GM18909 (cell line): ENCODE data around the gene ZNF181.
"Not testable (repeated sequence)": the region's sequence is repeated elsewhere in the genome, so short reads cannot be mapped to it uniquely, and the experiment has no call there.

ENCODE experiments used
- ATAC-seq: cut with Tn5 transposase; IDR thresholded peaks from one replicate; pipeline ENCODE4 v1.9.1; 2021; ENCODE audit warnings: mild to moderate bottlenecking; ENCODE audit not compliant: unreplicated experiment, poor library complexity

ZNF181 gene

GRCh38 chr19:34733746-34734536 lies at the start of gene ZNF181:
TSS of gene ZNF181 (plus strand) at chr19:34734243. CDS start at chr19:34735038, 795 bp downstream.
- peak; percentile 78 for ATAC-seq

- ATAC-seq: not testable (repeated sequence)
Observed at GRCh38 chr19:34685266-34685665, 48.8 kb upstream of the ZNF181 start.

- no peak for ATAC-seq
Observed at GRCh38 chr19:34686455-34686854, 47.6 kb upstream of the ZNF181 start.

GRCh38 chr19:34687348-34687747 lies 46.7 kb upstream of the ZNF181 start:
- no peak for ATAC-seq

- ATAC-seq: no peak
Observed at GRCh38 chr19:34688592-34688991, 45.5 kb upstream of the ZNF181 start.

- ATAC-seq: no peak
Observed at GRCh38 chr19:34690372-34690771, 43.7 kb upstream of the ZNF181 start.

GRCh38 chr19:34692549-34692948 lies 41.5 kb upstream of the ZNF181 start:
- no peak for ATAC-seq

- ATAC-seq: no peak
Observed at GRCh38 chr19:34707661-34708060, 26.4 kb upstream of the ZNF181 start.

GRCh38 chr19:34711890-34712289 lies 22.2 kb upstream of the ZNF181 start:
- ATAC-seq: no peak

- no peak for ATAC-seq
Observed at GRCh38 chr19:34712395-34713261, 21.4 kb upstream of the ZNF181 start.

GRCh38 chr19:34713262-34713637 lies 20.8 kb upstream of the ZNF181 start:
- ATAC-seq: no peak

GRCh38 chr19:34715357-34715756 lies 18.7 kb upstream of the ZNF181 start:
- no peak for ATAC-seq

GRCh38 chr19:34722353-34722752 lies 11.7 kb upstream of the ZNF181 start:
- no peak for ATAC-seq

- no peak for ATAC-seq
Observed at GRCh38 chr19:34725400-34725799, 8.6 kb upstream of the ZNF181 start.

GRCh38 chr19:34731019-34731829 lies 2.8 kb upstream of the ZNF181 start:
- no peak for ATAC-seq

GRCh38 chr19:34731964-34732363 lies 2.1 kb upstream of the ZNF181 start:
- ATAC-seq: no peak

- ATAC-seq: no peak
Observed at GRCh38 chr19:34732612-34733211, 1.3 kb upstream of the ZNF181 start.

GRCh38 chr19:34733266-34733745 lies 737 bp upstream of the ZNF181 start:
- peak; percentile 16 for ATAC-seq

- ATAC-seq: no peak
Observed at GRCh38 chr19:34734537-34735103, 577 bp downstream of the ZNF181 start.
